ENCODE results near the gene TAF11L2.
"Not testable (repeated sequence)": the region's sequence is repeated elsewhere in the genome, so short reads cannot be mapped to it uniquely, and the experiment has no call there.

Gene TAF11L2

DNA sequence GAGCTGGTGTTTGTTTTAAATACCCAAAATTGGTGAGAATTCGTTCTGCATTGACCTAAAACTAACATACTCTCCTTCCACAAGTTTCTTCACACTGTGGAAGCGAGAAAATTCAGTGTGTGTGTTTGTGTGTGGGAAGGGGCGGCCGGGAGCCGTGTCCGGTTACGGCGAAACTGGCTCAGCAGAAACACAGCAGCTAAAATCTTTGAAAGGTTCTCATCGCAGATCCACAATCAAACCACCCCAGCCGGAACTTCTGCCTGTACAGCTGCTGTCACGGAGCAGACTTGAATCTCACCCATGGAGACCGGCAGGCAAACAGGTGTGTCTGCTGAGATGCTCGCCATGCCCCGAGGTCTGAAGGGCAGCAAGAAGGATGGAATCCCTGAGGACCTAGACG, 26.9 kb downstream of the TAF11L2 start, which contains the start of gene TAF11L5:
TSS of gene TAF11L5 (plus strand) at position 301 of the 400 bp plus-strand sequence.
- in situ Hi-C loops (cut with HindIII; ENCODE audit: low sequenced_read_pairs): not testable (repeated sequence)

DNA sequence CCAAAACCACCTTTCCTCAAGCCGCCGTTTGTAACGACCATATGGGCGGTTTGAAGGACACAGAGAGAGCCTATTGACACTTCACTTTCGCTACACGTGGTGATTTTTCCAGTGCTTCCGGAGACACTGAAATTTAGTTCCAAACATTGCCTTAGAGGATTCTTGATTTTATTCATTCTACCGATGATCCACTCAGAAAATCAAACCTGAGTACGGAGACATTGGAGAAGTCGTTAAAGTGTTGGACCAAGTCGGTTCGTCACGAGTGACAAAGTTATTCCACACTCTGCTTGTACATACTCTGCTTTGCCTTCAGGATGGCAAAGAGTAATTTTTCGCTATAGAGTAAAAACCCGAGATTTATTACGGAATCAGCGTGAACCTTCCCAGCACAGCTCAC, 28.5 kb downstream of the TAF11L2 start:
- in situ Hi-C loops (cut with HindIII; ENCODE audit: low sequenced_read_pairs): not testable (repeated sequence)

DNA sequence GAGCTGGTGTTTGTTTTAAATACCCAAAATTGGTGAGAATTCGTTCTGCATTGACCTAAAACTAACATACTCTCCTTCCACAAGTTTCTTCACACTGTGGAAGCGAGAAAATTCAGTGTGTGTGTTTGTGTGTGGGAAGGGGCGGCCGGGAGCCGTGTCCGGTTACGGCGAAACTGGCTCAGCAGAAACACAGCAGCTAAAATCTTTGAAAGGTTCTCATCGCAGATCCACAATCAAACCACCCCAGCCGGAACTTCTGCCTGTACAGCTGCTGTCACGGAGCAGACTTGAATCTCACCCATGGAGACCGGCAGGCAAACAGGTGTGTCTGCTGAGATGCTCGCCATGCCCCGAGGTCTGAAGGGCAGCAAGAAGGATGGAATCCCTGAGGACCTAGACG, 30.3 kb downstream of the TAF11L2 start, which contains the start of gene TAF11L6:
TSS of gene TAF11L6 (plus strand) at position 301 of the 400 bp plus-strand sequence.
- in situ Hi-C loops (cut with HindIII; ENCODE audit: low sequenced_read_pairs): not testable (repeated sequence)
